T1000 (cell line): ENCODE results near the gene MUC4.

Source experiments
- DNase-seq: peaks from one replicate; lab custom pipeline; 2025; ENCODE audit warnings: mixed read lengths; lab: John Stamatoyannopoulos, UW

The MUC4 gene, protein sequence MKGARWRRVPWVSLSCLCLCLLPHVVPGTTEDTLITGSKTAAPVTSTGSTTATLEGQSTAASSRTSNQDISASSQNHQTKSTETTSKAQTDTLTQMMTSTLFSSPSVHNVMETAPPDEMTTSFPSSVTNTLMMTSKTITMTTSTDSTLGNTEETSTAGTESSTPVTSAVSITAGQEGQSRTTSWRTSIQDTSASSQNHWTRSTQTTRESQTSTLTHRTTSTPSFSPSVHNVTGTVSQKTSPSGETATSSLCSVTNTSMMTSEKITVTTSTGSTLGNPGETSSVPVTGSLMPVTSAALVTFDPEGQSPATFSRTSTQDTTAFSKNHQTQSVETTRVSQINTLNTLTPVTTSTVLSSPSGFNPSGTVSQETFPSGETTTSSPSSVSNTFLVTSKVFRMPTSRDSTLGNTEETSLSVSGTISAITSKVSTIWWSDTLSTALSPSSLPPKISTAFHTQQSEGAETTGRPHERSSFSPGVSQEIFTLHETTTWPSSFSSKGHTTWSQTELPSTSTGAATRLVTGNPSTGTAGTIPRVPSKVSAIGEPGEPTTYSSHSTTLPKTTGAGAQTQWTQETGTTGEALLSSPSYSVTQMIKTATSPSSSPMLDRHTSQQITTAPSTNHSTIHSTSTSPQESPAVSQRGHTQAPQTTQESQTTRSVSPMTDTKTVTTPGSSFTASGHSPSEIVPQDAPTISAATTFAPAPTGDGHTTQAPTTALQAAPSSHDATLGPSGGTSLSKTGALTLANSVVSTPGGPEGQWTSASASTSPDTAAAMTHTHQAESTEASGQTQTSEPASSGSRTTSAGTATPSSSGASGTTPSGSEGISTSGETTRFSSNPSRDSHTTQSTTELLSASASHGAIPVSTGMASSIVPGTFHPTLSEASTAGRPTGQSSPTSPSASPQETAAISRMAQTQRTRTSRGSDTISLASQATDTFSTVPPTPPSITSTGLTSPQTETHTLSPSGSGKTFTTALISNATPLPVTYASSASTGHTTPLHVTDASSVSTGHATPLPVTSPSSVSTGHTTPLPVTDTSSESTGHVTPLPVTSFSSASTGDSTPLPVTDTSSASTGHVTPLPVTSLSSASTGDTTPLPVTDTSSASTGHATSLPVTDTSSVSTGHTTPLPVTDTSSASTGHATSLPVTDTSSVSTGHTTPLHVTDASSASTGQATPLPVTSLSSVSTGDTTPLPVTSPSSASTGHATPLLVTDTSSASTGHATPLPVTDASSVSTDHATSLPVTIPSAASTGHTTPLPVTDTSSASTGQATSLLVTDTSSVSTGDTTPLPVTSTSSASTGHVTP (N-terminal part only)

DNA sequence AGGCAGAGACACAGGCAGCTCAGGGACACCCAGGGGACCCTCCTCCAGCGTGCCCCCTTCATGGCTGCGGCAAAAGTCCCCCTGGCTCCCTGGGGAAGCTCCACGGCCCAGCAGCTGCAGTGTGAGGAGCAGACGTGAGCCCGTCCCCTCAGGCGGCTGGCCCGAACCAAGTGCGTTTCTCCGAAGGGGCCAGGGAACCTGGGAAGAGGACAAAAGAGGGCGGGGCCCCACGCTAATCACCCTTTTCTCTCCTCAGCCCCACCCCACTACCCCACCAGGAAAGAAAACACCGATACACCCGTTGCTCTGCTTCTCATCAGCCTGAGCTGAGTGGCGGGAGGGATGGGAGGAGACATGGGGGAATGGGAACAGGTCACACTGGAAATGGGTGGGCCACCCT is at the start of gene MUC4:
TSS of gene MUC4 (minus strand) at position 174 of the 400 bp plus-strand sequence. CDS start at position 62, 112 bp downstream.
- DNase-seq: no peak

DNA sequence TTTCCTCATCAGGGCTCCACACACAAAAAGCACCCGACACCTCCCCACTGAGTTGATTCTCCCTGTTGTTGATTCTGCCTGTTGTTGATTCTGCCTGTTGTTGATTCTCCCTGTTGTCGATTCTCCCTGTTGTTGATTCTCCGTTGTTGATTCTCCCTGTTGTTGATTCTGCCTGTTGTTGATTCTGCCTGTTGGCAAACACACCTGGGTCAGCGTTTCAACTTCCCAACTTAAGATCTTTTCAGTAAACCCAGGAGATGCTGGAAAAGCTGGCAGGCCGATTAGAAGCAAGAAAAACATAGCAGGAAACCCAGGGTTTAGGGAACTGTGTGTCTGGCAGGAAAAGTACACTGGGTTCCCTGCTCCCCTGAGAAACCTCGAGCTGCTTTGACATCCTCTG is 48.7 kb upstream of the MUC4 start:
- DNase-seq: no peak

DNA sequence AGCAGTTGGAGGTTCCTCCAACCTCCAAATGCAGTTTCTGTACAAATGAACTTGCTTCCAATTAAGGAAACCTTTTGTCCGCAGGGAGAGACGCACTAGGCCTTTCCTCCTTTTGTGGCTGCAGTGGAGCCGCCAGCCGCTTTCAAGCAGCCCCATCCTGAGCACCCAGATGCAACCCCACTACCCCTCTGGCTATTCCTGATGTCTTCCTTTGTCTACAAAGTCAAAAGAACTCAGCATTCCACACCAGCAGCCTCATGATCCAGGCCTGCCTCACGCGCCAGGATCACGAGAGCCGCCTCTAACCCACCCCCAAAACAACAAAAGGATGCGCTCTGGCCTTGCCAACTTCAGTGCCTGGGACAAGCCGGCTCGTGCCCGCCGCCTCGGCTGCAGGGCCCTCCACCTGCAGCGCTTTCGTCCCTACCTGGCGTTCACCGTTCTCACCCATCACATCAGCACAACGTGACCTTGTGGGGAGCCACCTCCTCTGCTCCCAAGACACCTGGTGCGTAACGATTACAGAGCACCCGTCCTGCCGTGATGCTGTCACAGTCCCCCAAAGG is 48.2 kb upstream of the MUC4 start:
- no peak for DNase-seq

DNA sequence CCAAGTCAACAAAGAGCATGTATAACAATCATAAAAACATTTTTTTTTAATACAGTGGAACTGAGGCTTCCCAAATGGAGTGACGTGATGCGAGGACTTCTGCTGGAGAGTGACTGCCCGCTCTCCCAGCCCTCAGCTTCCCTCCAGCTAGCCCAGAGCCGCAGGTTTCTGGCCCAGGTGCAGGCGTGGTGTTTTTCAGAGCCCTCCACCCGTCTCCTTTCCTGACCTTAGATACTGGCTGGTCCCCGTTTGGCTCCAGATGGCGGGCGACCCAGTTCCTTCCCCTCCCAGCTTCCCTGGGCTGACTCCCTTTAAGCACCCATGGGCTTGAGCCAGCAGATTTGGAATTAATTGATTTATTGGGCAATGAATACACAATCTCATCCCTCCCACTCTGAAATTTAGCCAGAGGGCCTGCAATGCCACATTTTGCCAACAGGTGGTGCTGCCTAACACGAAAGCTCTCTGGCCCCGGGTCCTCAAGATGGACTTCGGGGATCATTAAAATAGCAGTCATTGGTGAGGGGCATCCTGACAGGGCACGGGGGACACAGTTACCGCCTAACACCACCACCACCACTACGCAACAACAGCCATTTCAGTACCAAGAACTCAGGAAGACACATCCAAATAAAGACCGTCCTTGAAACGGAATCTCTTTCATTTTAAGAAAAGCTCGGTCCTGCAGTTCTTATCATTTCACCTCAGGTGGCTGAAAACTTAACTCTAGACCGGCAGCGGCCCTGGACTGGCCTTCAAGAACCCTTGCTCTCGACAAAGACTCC is 47.5 kb upstream of the MUC4 start:
- peak; percentile 29 for DNase-seq

DNA sequence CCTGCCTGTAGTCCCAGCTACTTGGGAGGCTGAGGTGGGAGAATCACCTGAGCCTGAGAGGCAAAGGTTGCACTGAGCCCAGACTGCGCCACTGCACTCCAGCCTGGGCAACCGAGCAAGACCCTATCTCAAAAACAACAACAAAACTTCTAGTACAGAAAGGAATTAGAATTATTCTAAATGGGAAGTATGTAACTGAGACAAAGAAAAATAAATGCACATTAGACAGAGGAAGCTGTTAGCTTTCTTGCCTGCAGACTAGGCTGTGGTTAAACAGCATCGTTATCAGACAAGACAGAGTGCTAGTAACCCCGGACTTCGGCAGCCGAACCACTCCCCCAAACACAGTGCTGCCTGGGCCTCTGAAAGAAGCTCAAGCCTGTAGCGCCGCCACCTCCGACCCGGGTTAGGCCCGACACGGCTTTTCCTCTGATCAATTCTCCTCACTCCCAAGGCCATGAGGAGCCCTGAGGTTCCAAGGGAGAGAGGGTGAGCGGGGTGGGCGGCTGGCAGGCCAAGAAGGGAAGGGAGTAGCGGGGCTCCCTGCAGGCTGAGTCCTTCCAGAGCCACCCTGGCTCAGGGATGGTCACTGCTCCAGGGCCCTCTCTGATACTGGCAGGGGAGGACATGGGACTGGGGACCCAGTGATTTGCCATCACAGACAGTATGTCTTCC is 44.8 kb upstream of the MUC4 start:
- no peak for DNase-seq

DNA sequence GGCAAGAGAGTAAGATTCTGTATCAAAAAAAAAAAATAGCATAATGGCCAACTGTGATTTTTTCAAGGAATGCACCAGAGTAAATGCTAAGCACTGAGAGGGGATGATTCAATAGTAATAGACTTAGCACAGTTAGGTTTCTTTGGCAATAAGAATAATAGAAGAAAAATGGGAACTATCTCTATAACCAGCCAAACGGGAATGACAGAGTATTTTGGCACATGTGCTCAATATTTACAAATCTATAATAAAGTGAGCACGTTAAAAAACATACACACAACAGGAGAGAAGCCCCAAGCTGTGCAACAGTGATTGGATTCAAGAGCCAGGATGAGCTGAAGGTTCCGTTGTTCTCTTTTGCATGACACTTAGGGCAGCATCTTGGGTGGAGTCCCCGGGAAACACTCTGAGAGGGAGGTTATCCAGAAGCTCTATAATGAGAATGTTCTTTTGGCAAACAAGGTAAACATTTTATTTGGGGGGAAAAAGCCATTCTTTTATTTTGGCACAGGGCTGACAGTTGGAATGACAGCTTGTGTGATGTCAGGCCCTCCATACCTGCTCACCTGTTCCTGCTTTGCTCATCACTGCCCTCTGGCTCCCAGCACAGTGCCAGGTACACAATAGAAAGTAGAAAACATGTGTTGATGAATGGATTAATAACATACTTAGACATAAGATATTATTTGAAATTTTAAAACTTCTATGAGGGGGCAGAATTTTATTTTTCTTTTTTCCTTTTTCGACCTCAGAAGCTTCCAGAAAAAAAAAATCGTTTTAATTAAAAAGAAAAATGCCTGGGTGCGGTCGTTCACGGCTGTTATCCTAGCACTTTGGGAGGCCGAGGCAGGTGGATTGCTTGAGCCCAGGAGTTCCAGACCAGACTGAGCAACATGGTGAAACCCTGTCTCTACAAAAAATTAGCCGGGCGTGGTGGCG is 44.0 kb upstream of the MUC4 start:
- DNase-seq: no peak

DNA sequence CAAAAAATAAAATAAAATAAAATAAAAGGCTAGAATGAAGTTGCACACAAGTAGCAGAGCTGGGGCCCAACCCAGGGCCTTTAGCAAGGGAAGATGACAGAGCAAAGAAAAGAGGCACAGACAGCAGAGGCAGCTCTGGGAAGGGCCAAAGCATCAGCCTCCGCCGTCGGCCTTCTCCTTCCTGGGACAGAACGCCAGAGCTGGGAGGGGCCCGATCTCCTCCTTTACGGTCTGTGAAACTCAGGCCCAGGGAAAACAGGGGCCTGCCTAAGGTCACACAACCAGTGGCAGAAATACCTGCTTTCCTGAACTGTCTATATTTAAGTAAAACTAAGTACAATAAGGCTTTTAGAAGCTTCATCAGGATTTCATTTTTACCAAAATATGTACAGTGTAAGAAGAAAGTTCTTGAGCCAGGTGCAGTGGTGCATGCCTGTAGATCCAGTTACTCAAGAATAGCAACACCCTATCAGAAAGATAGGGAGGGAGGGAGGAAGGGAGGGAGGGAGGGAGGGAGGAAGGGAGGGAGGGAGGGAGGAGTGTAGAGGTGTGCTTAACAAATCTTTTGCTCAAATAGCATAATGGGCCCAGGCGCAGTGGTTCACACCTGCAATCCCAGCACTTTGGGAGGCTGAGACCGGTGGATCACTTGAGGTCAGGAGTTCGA is 43.0 kb upstream of the MUC4 start:
- no peak for DNase-seq

DNA sequence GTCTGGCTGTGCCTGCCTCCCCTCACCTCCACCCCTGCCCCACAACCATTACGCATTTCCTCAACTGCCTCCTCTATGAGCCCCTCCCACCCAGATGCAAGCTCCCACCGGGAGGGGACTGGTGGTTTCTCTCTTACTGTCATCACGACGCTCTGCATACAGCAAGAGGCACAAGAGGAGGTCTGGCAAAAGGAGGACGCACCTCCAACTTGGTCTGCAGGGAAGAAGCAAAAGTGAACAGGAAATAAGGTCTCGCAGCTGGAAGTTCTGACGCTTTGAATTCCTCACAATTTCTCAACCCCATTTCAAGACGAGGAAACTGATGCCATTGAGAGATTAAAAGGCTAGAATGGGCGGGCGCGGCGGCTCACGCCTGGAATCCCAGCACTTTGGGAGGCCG is 42.3 kb upstream of the MUC4 start:
- DNase-seq: no peak

DNA sequence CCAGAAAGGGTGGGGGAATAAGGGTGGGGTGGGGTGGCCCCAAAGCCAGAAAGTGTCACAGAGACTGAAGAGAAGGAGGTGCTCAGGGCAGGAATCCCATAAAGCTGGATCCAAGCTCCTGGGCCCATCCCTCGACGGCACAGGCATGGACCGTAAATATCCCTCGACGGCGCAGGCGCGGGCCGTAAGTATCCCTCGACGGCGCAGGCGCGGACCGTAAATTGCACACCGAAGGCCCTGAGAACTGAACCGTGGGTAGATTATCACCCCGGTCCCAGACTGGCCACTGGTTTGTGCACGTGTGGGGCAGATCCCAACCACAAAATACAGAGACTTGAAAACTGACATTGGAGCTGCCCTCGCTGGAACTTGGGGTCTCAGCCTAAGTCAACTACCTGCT is 41.3 kb upstream of the MUC4 start:
- DNase-seq: no peak

DNA sequence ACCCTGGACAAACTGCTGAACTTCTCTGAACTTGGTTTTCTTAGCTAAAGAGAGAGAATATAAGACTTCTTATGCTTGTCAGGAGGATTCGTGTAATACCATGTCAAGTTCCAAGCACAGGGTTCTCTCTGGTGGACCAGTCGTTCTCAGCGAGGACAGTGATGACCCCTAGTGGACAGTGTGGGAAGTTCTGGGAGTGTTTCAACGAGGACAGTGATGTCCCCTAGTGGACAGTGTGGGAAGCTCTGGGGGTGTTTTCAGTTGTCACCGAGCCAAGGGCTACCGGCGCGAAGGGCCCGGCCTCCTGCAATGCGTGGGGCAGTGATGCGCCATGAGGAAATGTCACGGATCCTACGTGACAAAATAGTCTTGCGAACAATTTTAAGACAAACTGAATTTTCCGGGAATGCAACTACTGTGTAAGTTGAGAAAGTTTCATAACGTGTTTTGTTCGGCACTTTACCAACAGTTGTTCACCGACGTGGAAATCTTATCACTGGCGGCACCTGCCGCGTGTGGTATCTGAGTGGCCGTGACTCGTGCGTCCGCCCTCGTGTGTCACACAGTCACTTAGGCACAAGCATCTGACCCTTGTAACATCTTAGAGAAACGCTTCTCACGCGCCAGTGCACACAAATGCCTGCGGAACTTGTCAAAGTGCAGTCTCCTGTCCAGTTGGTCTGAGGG is 39.3 kb upstream of the MUC4 start:
- peak; percentile 65 for DNase-seq

DNA sequence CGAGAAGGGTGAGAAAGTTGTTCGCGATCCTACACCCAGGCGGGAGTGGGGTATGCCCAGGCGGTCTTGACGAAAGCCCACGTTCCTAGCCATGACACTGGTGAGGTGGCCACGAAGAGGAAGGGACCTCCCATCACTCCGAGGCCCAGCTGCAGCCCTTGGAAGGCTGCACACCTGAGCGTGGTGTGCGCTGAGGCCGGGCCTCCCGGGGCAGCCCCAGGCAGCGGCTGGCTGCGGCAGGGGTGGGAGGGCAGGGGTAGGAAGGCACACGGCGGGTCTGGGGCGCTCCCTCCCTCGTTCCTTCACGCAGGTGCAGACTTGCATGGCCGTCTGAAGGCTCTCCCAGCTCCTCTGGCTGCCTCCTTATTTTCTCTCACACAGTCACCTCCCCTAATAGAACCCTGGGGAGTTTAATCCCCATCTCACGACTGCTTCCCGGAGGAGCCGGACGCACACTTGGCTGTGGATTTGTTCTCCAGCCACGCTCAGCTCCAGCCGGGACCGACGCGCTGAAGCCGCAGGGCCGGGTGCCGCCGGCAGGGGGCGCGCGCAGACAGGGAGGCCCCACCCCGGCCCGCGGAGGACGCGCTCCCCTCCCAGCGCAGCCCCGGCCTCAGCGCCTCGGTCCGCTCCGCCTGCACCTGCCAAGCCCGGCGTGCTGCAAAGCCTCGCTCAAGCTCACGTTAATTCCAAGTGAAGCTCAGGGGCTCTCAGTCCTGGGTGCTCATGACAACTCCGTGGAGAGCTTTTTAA is 37.8 kb upstream of the MUC4 start:
- no peak for DNase-seq

DNA sequence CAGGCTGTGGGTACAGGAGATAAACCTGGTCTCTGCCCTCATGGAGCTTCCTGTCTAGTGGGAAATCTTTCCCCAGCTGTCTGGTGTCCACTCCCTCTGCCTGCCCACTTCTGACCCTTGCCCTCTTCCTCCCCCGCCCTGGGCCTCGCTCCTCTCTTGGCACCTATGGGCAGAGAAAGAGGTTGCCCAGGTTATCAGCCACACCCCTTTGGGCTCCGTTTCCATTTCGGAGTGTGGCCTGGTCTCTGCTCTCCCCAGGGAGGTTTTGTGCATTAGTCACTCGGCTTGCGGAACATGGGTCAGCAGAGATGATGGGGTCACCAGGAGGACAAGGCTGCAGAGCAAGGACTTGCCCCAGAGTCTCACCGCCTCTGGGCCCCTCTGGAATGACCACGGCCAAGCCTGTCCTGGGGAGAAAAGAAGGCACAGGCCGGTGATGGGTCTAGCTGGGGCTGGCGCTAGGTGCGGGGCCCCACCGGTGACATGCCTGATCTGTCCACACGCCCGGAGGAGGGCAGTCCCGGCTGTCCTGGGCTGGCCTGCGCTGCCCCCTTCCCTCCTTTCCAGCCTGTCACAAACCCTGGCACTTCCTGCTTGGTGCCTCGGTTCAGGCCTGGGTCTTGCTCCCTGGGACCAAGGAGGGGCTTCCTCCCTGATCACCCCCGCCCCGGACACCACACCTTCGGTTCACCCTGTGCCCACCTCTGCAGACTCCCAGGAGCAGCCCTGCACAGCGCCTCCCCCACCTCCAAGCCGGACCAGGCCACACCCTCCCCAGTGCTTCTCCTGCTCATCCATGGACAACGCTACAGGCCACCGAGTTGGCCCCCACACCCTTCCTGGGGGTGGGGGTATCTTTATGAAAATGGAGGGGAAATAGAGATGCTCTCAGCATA is 35.6 kb upstream of the MUC4 start:
- DNase-seq: no peak

DNA sequence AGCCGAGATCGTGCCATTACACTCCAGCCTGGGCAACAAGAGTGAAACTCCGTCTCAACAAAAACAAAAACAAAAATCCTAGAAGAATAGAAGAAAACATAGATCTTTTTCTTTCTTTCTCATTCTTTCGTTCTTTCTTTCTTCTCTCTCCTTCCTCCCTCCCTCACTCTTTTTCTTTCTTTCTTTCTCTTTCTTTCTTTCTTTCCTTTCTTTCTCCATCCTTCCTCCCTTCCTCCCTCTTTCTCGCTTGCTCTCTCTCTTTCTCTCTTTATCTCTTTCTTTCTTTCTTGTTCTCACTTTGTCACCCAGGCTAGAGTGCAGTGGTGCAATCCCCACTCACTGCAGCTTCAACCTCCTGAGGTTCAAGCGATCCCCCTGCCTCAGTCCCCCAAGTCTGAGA is 33.8 kb upstream of the MUC4 start:
- DNase-seq: no peak

DNA sequence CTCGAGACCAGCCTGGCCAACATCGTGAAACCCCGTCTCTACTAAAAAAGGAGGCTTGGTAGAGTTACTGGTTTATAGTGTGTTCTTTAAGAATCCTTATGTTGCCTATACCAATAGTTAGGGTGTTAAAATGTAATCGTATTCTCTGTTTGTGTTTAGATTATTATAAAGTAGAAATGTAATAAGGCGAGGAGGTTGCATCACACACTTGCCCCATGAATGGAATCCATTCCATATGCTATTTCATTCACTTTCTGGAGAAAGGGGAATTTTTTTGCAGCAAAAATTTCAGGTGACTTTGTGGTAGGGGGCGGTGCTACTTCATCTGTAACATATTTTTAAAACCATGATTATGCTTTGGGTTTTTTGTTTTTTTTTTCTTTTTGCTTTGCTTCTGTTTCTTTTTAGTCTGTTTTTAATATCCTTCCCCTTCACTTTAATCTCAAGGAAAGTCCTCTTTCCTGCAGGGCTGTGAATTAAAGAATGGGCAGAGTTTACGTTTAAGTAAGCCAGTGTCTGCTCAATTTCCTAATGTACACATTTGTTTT is 33.0 kb upstream of the MUC4 start:
- no peak for DNase-seq

DNA sequence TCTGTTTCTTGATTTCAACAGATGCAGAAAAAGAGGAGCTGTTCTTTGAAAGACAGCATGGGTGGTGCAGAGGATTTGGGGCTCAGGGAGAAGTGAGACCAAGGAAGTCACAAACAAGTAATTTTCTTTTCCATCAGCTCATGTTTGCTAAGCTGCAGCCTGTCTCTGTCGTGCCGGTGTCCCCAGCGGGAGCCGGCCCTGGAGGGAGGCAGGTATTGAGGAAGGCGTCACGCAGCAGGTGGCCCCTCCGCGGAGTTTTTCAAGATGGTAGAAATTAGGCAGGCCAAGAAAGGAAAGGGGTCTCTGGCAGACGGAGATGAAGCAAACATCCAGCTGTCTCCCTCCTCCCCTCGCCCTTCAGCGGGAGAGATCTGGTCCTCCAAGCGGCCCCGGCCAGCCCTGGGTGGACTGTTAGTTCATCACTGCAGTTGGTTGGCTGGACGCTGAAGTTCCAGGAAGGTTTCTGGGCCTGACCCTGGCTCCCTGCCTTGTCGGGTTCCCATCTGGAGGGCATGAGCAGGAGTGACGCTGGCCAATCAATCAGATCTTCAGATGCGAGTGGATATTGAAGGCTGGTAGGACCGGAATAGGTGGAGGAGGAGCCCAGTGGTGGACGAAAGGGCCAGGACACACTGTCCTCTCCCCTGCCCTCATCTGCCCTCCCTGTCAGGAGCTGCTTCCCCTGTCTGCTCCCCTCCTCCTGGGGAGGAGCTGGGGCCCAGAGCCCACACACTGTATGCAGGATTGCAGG is 27.7 kb upstream of the MUC4 start:
- no peak for DNase-seq
